Activated CD8-positive, alpha-beta memory T cell treated with anti-CD3 and anti-CD28 coated beads, Interleukin-2, amount 50 U/mL, for 48 hours (primary cell): ENCODE data around the gene TCAP.
A peak's percentile ranks its signal among the peaks of the same experiment; 100 is the strongest.

ENCODE experiments used
- DNase-seq: peaks from one replicate; pipeline ENCODE4 v3.0.0-alpha.2; 2020

The TCAP gene

DNA sequence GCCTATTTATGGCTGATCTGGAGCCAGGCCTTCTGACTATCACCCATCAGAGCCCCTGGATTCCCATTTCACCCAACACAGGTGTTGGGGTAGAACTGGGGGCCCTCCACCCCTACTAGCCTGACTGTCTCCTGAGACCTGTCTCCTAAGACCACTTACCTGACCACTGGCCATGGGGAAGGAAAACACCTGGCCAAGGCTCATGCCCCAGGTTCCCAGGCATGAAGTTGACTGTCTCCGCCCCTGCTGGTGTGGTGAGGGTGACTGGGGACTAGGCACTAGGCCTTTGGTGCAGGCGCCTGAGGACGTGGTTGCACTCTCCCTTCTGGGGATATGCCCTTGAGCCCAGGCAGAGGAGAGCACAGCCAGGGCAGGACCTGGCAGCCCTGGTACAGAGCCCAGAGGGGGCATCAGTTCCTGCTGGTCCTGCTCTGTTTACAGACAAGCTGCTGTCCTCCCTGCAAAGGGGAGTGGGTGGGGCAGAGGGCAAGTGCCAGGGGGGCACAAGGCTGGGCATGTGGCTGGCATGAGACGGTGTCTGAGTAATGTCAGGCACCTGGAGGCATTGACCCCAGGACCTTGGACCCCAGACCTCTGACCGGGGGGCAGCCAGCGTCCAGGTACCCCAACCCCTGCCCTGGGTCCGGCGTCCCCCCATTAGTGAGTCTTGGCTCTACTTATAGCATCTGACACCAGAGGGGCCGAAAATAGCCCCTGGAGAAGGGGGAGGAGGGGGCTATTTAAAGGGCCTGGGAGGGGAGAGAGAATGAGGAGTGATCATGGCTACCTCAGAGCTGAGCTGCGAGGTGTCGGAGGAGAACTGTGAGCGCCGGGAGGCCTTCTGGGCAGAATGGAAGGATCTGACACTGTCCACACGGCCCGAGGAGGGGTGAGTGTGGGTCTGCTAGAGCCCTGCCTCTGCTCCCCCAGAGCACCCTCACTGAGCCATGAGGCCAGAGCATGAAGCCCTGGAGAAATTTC lies at the start of gene TCAP:
Gene TCAP (plus strand): TSS at position 769 of the 981 bp plus-strand sequence. CDS start 11 bp downstream, at position 780.
- DNase-seq = no peak

- no peak for DNase-seq
Observed at GRCh38 chr17:39615434-39615833, 49.7 kb upstream of the TCAP start.

DNA sequence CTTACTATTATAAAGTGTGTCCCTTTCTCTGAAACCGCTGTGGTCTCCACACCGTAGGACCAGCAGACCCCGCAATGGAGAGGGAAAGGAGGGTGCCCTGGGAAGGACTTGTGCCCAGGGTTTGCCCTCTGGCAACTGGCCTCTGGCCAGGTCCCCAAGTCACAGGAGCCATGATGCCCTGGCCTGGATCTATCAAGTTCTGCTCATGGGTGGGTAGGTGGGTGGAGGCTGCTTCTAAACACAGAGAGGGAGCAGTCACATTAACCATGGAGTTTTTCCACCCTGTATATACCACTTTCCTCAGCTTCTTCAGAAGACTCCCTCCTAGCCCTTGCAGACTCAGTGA lies 48.1 kb upstream of the TCAP start:
- no peak for DNase-seq

- peak; percentile 74 for DNase-seq
Observed at GRCh38 chr17:39617446-39618245, 47.5 kb upstream of the TCAP start.

GRCh38 chr17:39618246-39618913 lies 46.8 kb upstream of the TCAP start:
- no peak for DNase-seq

DNA sequence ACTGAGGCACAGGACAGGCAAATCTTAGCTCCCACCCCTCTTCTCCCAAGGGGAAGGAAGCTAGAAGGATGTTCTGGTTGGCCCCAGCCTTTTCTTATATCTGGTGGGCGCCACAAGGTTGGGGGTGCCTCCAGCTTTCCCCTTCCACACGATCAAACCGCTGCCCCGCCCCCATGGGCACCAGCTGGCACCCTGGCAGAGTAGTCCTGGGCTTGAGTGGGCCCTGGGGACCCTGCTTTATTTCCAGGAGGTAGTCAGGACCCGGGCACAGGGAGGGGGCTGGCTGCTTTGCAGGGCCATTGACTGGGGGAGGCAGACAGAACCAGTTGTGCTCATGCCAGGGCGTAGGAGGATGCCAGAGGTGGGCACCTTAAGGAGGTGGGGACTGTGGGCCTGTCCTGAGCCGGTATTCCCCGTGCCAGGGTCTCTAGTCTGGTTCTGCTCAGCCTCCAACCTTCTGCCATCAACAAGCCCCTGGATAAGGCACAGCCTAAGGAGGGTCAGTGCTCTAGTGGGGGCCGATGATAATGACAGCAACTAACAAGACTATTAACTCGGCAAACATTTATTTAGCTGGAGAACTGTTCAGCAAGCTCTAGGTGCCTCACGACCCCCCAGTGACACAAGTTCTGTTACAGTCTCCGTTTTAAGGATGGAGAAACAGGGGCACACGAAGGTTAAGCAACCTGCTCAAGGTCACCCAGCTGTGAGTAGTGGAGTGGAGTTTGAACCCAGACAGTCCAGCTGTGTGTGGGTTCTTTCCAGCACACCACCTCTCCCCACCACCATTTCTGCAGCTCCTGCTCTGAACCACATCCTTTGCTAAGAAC lies 46.0 kb upstream of the TCAP start:
- no peak for DNase-seq

- DNase-seq = no peak
Observed at GRCh38 chr17:39619786-39620101, 45.4 kb upstream of the TCAP start.

DNA sequence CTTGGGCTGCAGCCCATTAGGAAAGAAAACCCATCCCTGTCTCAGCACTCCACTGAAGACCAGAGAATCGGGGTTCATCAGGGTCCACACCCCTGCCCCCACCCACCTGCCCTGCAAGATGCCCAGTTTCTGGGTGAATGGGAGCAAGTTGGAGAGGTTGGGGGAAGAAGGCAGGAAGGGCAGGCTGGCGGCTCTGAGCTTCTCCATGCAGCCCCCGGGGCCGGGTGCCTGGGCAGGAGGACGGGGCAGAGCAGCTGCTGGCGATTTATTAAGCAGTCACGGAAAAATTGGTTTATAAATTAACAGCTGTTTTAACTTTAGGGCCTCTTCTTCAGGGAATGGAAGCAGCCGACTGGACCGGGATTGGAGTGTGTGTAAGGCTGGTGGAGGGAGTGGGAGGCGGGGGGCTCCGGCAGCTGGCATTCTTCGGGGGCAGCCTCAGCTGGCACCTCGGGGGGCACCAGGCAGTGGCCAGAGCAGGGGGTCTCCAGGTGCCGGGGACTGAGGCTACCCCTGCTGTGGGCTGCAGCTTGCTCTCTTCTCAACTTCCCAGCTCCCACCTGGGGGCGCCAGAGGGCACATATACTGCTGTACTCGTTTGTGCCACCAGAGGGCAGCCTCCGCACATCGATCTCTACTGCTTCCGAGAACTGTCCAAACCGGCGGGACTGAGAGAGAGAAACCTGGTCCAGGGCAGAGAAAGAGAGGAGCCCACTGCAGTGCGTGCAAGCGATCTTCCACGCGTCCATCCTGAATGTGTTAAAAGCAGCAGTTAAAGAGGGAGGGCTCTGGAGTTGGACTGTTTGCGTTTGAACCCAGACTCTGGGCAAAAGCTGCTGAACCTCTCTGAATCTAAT lies 43.4 kb upstream of the TCAP start:
- peak; percentile 99 for DNase-seq

- peak; percentile 71 for DNase-seq
Observed at GRCh38 chr17:39622380-39623006, 42.7 kb upstream of the TCAP start.

DNA sequence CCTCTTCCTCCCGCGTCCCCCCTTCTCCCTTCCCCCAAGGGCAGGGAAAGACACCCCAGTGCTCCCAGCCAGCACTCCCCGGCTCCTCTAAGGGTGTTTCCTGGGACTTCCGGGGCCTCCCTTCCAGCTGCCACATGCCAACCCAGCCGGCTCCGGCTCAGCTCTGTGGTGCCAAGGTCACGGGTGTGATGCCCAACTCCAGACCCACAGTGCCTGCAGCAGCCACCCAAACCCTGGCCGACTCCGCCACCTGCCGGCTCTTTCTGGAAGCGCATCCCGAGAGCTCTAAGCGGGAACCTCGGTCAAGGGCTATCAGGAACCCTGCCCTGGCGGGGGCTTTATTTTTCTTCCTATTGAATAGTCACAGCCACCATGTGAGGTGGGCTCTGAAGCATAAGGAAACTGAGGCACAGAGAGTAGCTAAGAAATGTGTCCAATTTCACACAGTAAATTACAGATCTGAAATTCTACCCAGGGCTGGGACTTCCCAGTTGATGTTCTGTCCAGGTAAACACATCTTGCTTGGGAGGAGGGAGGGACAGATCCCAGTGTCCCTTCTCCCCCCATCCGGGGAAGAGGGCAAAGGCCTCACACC lies 41.7 kb upstream of the TCAP start:
- DNase-seq = peak; percentile 98

GRCh38 chr17:39624313-39624712 lies 40.8 kb upstream of the TCAP start:
- DNase-seq = no peak

GRCh38 chr17:39625198-39625785 lies 39.9 kb upstream of the TCAP start:
- no peak for DNase-seq

DNA sequence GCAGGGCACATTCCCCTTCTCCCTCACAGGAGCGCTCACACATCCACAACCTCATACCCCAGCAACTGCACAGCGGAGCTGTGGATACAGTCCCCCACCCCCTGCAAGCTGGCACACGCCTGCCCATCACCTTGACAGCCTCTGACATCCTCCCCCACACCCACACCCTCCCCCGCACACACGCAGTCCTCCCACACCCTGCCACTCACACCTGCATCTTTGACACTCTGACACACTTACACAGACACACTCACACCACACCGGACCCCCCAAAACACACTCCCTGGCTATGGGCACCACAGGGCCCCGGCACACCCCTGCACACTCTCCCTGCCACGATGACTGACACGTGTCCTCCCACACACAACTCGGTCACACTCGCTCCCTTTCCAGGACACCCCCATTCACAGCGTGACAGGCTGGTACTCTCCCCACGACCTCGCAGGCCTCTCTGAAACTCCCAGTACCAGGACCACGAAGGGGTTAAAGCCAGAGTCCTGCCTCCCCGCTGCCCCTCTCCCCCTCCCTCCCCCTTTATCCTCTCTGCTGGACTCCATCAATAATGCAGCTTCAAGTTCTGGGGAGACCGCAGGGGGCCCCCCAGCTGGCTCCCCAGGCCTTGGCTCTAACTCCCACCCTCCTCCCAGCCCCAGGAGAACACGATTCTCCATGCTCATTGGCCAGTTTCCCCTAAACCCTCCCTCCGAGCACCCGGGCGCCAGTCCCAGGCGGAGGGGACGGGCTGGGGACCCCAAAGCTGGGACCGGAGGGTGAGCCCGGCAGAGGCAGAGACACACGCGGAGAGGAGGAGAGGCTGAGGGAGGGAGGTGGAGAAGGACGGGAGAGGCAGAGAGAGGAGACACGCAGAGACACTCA lies 38.7 kb upstream of the TCAP start, which contains the start of gene PPP1R1B:
Gene PPP1R1B (plus strand): TSS at position 782 of the 876 bp plus-strand sequence. CDS start 441 bp downstream, outside the sequence.
- no peak for DNase-seq

DNA sequence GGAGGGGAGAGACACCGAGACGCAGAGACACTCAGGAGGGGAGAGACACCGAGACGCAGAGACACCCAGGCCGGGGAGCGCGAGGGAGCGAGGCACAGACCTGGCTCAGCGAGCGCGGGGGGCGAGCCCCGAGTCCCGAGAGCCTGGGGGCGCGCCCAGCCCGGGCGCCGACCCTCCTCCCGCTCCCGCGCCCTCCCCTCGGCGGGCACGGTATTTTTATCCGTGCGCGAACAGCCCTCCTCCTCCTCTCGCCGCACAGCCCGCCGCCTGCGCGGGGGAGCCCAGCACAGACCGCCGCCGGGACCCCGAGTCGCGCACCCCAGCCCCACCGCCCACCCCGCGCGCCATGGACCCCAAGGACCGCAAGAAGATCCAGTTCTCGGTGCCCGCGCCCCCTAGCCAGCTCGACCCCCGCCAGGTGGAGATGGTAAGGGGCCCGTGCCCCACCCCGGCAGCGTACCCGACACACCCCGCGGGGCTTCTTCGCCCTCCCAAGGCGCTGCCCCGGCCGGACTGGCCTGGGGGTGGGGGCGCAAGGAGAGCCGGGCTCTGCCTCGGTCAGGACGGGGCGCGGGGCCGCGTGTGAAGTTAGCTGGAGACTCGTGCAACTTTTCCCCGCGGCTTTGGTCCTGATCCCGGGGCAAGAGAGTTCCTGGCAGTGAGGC lies 38.0 kb upstream of the TCAP start:
- no peak for DNase-seq

- no peak for DNase-seq
Observed at GRCh38 chr17:39627712-39628516, 37.2 kb upstream of the TCAP start.

- DNase-seq = no peak
Observed at GRCh38 chr17:39628655-39629493, 36.3 kb upstream of the TCAP start.

DNA sequence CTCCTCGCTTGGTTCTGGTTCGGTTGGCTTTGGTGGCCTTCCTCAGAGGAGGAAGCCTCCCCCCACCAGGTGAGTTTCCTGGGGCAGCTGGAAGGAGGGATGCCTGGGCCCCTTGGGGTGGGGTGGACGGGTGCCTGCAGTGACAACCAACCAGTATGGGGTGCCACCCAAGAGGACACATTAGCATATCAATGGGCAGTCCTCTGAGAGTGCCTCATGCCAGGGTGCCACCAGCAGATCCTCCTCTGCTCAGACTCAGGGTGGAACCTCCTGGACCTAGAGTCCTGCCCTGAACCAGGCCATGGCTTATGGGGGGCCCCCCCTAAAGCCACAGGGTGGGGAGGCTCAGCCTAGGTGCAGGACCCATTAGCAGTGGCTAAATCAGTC lies 35.7 kb upstream of the TCAP start:
- no peak for DNase-seq
